Heart left ventricle (tissue), 13 donors: ENCODE measurements around the gene ADRA2B.

Source experiments
- CTCF ChIP-seq, 12 donors: fragments of 200-600 bp; sonication (generic) in 4 of 12; IDR thresholded peaks; one replicate each; pipeline versions ENCODE4 v1.5.0 to v1.8.0; 2018 to 2022; ENCODE audit warnings: antibody characterized with exemption in 12 of 12, mild to moderate bottlenecking in 5 of 12
- POLR2A ChIP-seq, 2 donors: fragments of 450-650 bp; IDR thresholded peaks; one replicate each; pipeline ENCODE4 v1.6.1; 2017; ENCODE audit warnings: antibody characterized with exemption in 2 of 2, mild to moderate bottlenecking in 2 of 2, moderate library complexity in 2 of 2
- donor health status: ischemic (EF 13 %, LVEDD 7.1; RV severe dilation, severe dysfunction).
- donor health status: DM: no; HTN: yes; CAD: no.
- donor health status: DM: no; HTN: no; CAD: no.
- donor health status: ischemic (EF 25% LVEDD 6.9; RV normal size, moderate dysfunction).
- donor health status: ischemic (EF 25% LVEDD 5.7; RV mildly dilated, moderate dysfunction).
- donor health status: ischemic (EF 35%, LVEDD 5.7; RV mildly dilated, moderate dysfunction).
- donor health status: nonischemic (EF 11% LVEDD 7.7; RV severe dilation, severe dysfunction).
- donor health status: DM: yes; HTN: yes; CAD: no.
- donor health status: PGD.
- donor health status: ischemic (EF 29% LVEDD 5.4; RV normal size, mild dysfunction).
- donor health status: nonischemic (EF 23%, LVEDD 6.1; RV moderate dilation, normal function).

GRCh38 chr2:96156011-96156820, 39.8 kb upstream of the ADRA2B start:
- TF ChIP-seq CTCF (IDR thresholded peaks at IDR 0.05) (no peak), POLR2A (IDR thresholded peaks at IDR 0.05) (no peak)
